Embryonic facial prominence (tissue), 1 donor: ENCODE data around the gene TPSB2.
"Not testable (repeated sequence)": the region's sequence is repeated elsewhere in the genome, so short reads cannot be mapped to it uniquely, and the experiment has no call there.

Experiments
- DNase-seq: peaks from one replicate; pipeline ENCODE4 v3.0.0-alpha.2; 2016; ENCODE audit errors: extremely low spot score

The TPSB2 gene

GRCh38 chr16:1261131-1261892 is 31.3 kb upstream of the TPSB2 start:
- DNase-seq: no peak

GRCh38 chr16:1260101-1260680 is 30.2 kb upstream of the TPSB2 start:
- no peak for DNase-seq

- no peak for DNase-seq
These were observed 29.7 kb upstream of the TPSB2 start for GRCh38 chr16:1259760-1260068.

GRCh38 chr16:1258906-1259759 is 29.1 kb upstream of the TPSB2 start:
- no peak for DNase-seq

GRCh38 chr16:1258225-1258600 is 28.2 kb upstream of the TPSB2 start:
- no peak for DNase-seq

- DNase-seq: no peak
These were observed 27.7 kb upstream of the TPSB2 start for GRCh38 chr16:1257561-1258224.

GRCh38 chr16:1256874-1257322 is 26.9 kb upstream of the TPSB2 start:
- DNase-seq: no peak

- DNase-seq: not testable (repeated sequence)
These were observed 26.4 kb upstream of the TPSB2 start for GRCh38 chr16:1256296-1256873.

GRCh38 chr16:1255276-1256122 is 25.5 kb upstream of the TPSB2 start, which contains the start of gene TPSD1:
Gene TPSD1 (plus strand): TSS chr16:1256069. CDS start chr16:1256281, 212 bp downstream.
- not testable (repeated sequence) for DNase-seq

- not testable (repeated sequence) for DNase-seq
These were observed 24.8 kb upstream of the TPSB2 start for GRCh38 chr16:1254821-1255220.

- DNase-seq: not testable (repeated sequence)
These were observed 23.8 kb upstream of the TPSB2 start for GRCh38 chr16:1253701-1254364.

GRCh38 chr16:1249031-1249755 is 19.2 kb upstream of the TPSB2 start:
- DNase-seq: not testable (repeated sequence)

- DNase-seq: not testable (repeated sequence)
These were observed 18.0 kb upstream of the TPSB2 start for GRCh38 chr16:1247903-1248537.

- DNase-seq: no peak
These were observed 15.6 kb upstream of the TPSB2 start for GRCh38 chr16:1245452-1246020.

GRCh38 chr16:1244881-1245280 is 14.9 kb upstream of the TPSB2 start:
- no peak for DNase-seq

GRCh38 chr16:1243907-1244850 is 14.2 kb upstream of the TPSB2 start:
- not testable (repeated sequence) for DNase-seq

- not testable (repeated sequence) for DNase-seq
These were observed 13.4 kb upstream of the TPSB2 start for GRCh38 chr16:1243363-1243762.
